ENCODE measurements around the gene EDC4. TPM values are rescaled to one million over a fixed set of nuclear protein-coding genes. Genes with fewer than 3 reads are reported as not detected.
"Not testable (repeated sequence)": the region's sequence is repeated elsewhere in the genome, so short reads cannot be mapped to it uniquely, and the experiment has no call there.

Gene EDC4
- polyA plus RNA-seq, 1 donor: 126 TPM

- DNase-seq: no peak
These were observed 36.3 kb downstream of the EDC4 start for GRCh38 chr16:67909056-67909742.

GRCh38 chr16:67910158-67910557, 37.3 kb downstream of the EDC4 start:
- no peak for DNase-seq

DNA sequence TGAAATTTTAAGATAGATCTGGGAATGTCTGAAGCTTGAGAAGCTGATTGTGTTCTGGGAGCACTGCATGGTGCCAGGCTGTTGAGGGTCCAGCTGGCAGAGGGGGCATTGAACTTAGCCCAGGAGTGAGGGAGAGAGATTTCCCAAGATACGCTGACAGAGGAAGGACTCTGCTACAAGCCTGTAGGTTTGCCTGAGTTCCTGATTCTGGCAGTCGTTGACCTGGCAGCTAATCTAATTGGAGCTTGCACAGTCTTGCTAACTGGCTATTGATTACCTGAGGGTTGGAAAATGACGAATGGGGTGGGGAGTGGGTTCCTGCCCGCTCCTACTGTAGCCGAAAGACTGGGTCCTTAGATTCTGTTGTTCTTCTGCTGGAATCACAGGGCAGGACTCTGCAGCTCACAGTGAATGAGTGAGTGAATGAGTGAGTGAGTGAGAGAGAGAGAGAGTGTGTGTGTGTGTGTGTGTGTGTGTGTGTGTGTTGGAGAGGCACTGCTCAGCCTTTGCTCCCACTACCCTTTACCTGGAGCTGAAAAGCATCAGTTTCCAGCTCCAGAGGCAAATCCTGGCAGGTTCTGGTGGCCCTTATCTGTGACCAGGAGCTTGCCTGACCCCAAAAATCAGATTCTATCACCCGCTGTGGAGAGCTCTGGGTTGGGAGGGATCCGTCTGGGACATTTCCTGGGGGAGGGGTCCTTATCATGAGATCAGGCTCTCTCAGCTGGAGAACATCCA, 42.1 kb downstream of the EDC4 start:
- no peak for DNase-seq

GRCh38 chr16:67915496-67915769, 42.6 kb downstream of the EDC4 start:
- DNase-seq: not testable (repeated sequence)

DNA sequence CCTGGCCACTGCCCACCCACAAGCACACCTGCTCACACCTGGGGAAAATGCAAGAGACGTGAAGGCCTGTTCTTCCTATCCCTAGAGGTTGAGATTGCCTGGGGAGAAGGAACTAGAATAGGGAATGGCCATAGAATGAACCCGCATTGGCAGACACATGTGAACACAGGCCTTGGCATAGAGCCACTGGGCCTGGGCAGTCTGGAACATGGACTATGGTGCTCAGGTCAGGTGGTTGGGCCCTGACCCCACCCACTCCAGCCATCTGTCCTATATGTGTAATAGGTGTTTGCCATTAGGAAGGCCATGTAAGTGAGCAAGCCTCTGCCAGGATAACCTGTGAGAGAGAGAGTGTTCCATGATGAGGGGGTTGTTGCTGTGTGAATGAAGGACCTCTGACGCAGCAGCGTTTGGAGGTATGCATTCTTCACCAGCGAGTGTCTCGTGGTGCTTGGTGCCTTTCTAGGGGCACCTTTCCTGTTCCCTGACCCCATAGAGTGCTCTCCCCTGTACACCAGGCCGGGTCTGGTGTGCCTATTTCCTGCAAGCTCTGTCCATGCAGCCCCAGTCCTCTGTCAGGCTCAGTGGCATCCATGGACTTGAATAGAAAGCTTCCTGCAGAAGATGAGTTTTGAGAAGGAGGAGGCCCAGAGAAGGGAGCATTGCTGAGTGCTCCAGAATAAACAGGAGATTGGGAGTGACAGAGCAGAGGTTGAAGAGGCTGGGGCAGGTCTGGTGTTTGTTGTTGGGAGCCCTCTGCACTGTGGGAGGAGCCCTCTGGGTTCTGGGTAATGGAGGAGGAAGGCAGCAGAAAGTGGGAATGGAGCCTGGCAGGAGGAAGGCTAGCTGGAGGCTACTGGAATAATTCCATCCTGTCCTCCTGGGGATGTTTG, 43.2 kb downstream of the EDC4 start:
- no peak for DNase-seq

DNA sequence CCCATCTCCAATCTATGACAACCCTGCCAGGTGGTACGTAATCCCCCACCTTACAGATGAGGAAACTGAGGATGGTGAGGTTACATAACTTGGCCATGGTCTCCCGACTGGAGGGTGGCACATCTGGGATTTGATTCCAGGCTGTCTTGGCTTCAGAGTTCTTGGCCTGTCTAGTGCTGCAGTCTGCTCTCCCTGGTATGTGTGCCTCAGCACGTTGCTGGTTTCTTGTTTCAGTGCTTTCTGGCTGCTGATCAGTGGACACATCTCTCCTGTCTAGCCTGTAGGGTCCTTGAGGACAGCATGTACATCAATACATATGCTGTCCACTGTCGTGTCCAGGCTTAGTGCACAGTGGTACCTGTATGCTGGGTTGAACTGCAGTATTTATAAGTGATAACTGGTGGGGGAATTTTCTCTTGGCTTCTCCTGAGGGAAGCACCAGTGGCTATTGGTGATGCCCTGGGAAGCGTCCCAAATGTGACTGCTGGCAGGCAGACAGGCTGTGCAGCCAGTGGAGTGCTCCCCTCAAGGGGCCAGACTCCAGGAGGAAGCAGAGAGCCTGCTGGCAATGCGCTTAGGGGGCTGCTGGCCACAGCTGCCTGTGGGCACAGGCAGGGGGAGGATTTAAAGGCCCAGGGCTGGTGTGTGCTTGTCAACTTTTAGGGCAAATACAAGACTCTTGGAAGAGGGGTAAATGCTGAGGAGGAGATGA, 44.4 kb downstream of the EDC4 start:
- DNase-seq: no peak

DNA sequence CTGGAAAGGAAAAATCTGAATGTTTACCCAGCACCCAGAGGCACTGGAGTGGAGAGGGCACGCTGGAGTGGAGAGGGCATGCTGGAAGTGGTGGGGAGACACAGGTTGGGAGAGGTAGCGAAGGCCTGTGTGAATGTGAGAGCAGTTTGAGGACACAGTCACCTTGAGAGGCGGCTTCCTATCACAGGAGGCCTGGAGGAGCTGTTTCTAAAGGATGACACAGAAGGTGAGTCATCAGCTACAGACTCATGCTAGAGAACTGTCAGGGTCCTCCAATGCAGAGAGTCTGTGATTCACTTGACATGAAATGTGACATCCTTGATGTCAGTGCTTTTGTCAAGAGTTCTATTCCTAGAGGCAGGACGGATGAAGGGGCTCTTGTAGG, 45.0 kb downstream of the EDC4 start:
- DNase-seq: no peak

DNA sequence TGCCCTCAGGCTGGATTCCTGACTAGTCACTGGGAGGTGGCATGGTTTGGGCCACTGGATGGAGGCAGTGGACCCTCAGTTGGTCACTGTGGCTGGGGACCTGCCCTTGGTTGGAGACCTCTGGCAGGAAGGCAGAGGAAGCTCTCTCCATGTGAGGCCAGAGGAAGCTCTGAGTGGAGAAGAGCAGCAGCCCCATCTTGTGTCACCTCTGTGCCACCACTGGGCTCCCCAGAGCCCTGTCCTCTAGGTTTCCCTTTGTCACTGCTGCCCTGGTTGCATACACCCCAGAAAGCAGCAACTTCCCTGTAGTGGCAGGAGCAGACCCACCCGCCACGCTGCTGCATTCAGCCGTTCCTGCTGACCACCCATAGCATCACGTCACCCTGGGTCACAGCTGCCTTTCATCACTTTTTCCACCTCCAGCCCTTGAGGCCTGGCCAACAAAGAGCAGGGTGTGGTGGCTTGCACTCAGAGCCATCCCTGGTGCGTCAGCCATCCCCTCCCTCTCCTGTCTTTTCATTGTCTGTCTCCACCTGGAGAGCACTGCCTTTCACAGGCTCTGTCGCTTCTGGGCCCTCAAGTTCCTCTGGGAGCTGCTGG, 46.9 kb downstream of the EDC4 start:
- no peak for DNase-seq

DNA sequence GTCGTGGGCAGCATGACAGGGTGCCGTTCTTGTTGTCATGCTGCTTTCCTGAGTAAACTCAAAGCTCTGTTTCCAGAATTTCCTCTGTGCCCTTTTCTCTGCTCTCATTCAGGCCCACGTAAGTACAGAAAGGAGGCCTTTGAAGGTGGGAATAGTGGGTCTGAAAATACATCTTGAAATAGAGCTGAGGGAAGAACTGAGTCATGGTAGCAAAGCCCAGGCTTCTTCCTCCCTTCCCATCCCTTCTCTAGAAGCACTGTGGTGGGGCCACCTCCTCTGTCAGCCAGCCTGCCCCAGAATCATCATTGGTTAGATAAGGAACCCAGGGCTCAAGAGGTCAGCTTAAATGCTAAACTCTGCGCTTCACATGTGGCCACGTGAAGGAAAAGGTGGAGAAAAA, 49.4 kb downstream of the EDC4 start:
- DNase-seq: no peak

DNA sequence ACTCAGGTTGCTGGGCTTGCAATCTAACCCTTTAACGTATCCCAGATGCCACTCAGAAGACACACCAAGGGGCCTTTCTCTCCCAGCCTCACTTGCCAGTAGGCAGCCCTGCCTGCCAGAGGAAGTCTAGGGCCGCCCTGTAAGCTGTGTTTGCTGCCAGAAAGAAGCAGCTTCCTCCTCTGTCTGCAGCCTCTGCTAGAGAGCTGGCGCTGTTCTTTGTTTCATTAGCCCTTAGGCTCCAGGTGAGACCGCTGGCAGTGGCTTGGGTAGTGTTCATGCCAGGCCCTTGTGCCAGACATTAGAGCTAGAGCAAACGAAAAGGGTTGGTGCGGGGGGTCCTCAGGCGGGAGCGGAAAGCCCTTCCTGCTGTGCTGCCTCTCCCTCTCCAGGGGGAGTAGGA, 49.9 kb downstream of the EDC4 start:
- DNase-seq: no peak

DNA sequence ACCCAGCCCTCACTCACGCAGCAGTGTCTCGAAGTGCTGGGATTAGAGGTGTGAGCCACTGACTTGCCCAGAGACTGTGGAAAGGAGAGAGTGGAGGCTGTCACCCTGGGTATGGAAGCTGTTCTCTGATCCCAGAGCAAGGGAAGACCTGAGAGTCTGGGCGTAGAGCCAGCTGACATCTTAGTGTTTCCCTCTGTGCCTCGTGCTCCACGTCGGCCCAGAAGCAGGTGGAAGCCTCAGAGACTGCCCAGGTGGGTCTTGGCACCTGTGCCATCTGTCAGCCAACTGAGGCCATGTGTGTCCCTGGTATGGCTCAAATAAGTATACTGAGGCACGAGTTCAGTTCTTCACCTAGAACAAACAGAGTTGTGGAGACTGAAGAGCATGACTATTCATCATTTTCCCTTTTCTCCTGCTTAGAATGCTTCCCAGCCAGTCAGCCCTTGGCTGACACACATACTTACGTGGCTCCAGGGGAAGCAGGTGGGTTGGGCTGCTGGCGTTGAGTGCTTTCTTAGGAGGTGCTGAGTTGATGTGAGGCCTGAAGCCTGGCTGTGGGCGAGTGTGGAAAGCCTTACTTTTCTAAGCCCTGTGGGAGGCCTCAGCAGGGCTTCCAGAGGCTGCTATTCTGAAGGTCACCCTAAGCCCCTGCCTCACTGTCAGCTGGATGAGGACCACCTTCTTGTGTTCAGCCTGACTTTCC, 50.7 kb downstream of the EDC4 start:
- DNase-seq: no peak

- no peak for DNase-seq
These were observed 51.5 kb downstream of the EDC4 start for GRCh38 chr16:67924140-67924906.

GRCh38 chr16:67926181-67926750, 53.4 kb downstream of the EDC4 start:
- DNase-seq: no peak

DNA sequence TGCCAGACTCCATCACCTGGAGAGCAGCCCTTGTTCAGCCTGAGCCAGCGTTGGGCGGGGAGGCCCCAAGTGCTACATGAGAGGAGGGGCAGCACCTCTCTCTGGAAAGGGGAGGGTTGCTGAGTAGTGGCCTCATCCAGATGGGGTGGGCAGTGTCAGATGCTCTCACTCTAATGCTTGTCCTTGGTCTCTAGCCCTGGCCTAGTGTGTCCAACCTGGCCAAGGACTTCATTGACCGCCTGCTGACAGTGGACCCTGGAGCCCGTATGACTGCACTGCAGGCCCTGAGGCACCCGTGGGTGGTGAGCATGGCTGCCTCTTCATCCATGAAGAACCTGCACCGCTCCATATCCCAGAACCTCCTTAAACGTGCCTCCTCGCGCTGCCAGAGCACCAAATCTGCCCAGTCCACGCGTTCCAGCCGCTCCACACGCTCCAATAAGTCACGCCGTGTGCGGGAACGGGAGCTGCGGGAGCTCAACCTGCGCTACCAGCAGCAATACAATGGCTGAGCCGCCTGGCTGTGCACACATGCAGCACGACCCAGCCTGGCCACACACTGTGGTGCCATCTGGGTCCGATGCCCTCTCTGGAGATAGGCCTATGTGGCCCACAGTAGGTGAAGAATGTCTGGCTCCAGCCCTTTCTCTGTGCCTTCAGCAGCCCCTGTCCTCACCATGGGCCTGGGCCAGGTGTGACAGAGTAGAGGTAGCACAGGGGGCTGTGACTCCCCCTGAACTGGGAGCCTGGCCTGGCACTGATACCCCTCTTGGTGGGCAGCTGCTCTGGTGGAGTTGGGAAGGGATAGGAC, 54.5 kb downstream of the EDC4 start:
- DNase-seq: no peak

DNA sequence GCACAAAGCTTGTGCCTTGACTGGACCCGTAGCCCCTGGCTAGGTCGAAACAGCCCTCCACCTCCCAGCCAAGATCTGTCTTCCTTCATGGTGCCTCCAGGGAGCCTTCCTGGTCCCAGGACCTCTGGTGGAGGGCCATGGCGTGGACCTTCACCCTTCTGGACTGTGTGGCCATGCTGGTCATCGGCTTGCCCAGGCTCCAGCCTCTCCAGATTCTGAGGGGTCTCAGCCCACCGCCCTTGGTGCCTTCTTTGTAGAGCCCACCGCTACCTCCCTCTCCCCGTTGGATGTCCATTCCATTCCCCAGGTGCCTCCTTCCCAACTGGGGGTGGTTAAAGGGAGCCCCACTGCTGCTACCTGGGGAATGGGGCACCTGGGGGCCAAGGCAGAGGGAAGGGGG, 55.3 kb downstream of the EDC4 start:
- no peak for DNase-seq

- DNase-seq: peak; percentile 70
These were observed 55.9 kb downstream of the EDC4 start for GRCh38 chr16:67928561-67929364.

- DNase-seq: no peak
These were observed 57.3 kb downstream of the EDC4 start for GRCh38 chr16:67930191-67930590.

- no peak for DNase-seq
These were observed 57.9 kb downstream of the EDC4 start for GRCh38 chr16:67930678-67931211.

Data from hindlimb muscle (tissue), 1 donor.